Fibroblast of lung (primary cell): ENCODE measurements around the gene ISYNA1.

ENCODE experiments used
- CTCF ChIP-seq, 2 donors: IDR thresholded peaks in 1 of 2; conservative IDR thresholded peaks in 1 of 2; 1 replicate in 1 of 2; 2 replicates in 1 of 2; pipeline ENCODE4 v1.5.1; 2011 to 2012; ENCODE audit warnings: low read length in 2 of 2, control low read depth in 1 of 2, inconsistent platforms in 1 of 2, low read depth in 1 of 2, mild to moderate bottlenecking in 1 of 2
- EZH2 ChIP-seq: IDR thresholded peaks from 2 replicates; pipeline ENCODE4 v1.5.1; 2012; ENCODE audit warnings: low read length, control low read depth, mild to moderate bottlenecking; ENCODE audit errors: missing control alignments

- no peak for TF ChIP-seq CTCF (conservative IDR thresholded peaks at IDR 0.05 in 1 of 2, IDR thresholded peaks at IDR 0.05 in 1 of 2; ENCODE audit: low read depth in 1 of 2, low read length in 2 of 2)
- TF ChIP-seq EZH2, result no peak
These were observed 11.6 kb upstream of the ISYNA1 start for GRCh38 chr19:18449552-18449951.
